Subcutaneous adipose tissue (tissue), 4 donors: ENCODE data around the gene UBE2D4. TPM values are rescaled to one million over a fixed set of nuclear protein-coding genes. Genes with fewer than 3 reads are reported as not detected.

Source experiments
- CTCF ChIP-seq: fragments of 450-650 bp; IDR thresholded peaks from one replicate; pipeline ENCODE4 v1.5.1; 2016; ENCODE audit warnings: low read depth, mild to moderate bottlenecking, control low read depth, antibody characterized with exemption, moderate library complexity
- total RNA-seq, 4 donors: library from RNA; depleted of rRNA; stranded (reverse); fragments of >200 nt; gene quantifications; one replicate each; pipeline ENCODE4 v1.1.0, GENCODE V29; 2016

Gene UBE2D4
- total RNA-seq, 4 donors from 2014 or later, result 16.6 to 39.0 (median 25.9) TPM

- TF ChIP-seq CTCF, result no peak
Measured at GRCh38 chr7:43937444-43937843, 11.2 kb downstream of the UBE2D4 start.

GRCh38 chr7:43938892-43939482, 12.8 kb downstream of the UBE2D4 start:
- TF ChIP-seq CTCF, result no peak

GRCh38 chr7:43942250-43942649, 16.0 kb downstream of the UBE2D4 start:
- TF ChIP-seq CTCF, result no peak

- TF ChIP-seq CTCF, result no peak
Measured at GRCh38 chr7:43942997-43943396, 16.8 kb downstream of the UBE2D4 start.

- TF ChIP-seq CTCF, result no peak
Measured at GRCh38 chr7:43943417-43944187, 17.4 kb downstream of the UBE2D4 start.

- TF ChIP-seq CTCF, result no peak
Measured at GRCh38 chr7:43944286-43944685, 18.1 kb downstream of the UBE2D4 start.

- no peak for TF ChIP-seq CTCF
Measured at GRCh38 chr7:43952028-43952427, 25.8 kb downstream of the UBE2D4 start.
